IPS DF 4.7 (cell line): ENCODE measurements around the gene CPED1.
"Not testable (repeated sequence)": the region's sequence is repeated elsewhere in the genome, so short reads cannot be mapped to it uniquely, and the experiment has no call there.

Source experiments
- DNase-seq: peaks from one replicate; pipeline ENCODE4 v3.0.0-alpha.2; 2013; ENCODE audit warnings: low spot score; ENCODE audit errors: extremely low read depth

Gene CPED1

DNA sequence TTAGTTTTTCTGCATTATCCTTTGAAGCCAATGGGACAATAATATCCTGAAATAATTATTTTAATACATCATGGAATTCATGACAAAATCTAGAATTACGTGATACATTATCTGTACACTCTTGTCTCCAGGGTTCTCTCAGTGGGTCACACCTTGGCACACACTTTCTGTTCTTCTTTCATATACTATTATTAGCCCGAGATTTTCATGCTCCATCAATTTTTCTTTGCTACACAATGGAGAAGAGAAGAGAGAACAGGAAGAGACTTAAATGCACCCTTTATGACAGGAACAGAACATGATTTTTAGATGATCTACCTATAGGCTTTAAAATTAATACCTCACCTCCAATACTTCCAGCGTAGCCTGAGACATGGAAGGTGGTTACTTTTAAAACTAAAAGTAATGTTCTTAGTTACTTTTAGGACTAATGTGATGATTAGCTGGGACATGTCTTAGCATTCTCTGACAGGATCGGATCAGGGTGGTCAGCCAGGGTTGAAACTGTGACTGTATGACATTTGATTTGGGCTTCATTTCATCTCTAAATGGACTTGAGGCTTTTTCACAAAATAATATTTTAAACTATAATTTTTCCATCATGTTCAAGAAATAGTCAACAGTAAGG lies 192.0 kb downstream of the CPED1 start:
- DNase-seq, result no peak

DNA sequence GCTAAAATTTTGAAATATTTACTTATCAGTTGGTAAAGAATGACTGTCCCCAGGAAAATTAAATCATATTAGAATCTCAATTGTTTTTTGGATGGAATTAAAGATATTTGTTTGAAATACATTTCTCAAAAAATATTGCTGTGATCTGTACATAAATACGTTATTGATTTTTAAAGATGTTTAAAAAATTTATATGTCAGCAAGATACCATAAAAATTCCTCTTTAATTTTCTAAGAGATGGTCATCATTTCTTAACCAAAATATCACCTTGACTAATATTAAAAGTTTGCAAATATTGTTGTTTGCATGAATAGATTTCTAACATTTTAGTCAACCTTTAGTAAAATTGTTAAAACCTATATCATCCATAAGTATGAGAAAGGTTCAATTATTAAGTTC lies 192.8 kb downstream of the CPED1 start:
- no peak for DNase-seq

DNA sequence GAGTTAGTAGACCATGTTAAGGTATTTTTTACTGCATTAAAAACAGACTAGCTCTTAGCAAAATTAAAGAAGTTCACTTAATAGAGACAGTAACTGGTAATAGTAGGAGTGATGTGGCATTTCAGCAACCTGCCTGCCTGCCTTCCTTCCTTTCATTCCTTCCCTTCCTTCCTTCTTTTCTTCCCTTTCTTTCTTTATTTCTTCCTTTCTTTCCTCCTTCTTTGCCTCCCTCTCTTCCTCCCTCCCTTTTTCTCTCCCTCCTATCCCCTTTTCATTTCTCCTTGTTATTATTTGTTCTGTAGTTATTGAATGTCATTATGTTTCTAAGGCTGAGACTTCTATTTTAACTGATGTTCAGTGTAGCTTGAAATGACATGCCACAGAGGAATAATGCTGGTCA lies 193.8 kb downstream of the CPED1 start:
- DNase-seq, result no peak

DNA sequence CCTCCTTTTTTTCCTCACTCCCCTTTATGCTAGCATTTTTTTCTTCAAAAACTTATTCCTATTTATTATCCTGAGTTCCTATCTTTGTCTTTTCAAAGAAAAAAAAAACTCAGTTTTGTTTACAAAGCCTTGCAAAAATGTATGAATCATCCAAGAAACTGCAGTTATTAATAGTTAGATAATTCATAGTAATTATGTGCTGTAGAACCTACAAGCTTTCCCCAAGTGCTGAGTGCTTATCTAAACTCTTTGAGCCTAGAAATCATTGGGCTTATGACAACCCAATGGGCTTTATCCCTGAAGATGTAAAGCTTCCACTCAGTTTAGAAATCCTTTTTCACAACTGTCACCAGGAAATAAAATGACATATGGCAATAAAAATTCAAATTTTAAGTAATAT lies 194.4 kb downstream of the CPED1 start:
- no peak for DNase-seq

DNA sequence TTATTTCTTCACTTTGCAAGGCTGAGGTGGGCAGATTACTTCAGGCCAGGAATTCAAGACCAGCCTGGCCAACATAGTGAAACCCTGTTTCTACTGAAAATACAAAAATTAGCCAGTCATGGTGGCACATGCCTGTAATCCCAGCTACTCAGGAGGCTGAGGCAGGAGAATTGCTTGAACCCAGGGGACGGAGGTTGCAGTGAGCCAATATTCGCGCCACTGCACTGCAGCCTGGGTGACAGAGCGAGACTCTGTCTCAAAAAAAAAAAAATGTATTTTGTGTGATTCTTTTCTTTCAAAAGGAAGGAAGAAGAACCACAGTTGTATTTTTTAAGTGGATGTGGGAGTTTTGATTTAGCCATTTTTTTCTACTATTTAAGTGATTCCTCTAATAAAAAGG lies 195.4 kb downstream of the CPED1 start:
- not testable (repeated sequence) for DNase-seq

DNA sequence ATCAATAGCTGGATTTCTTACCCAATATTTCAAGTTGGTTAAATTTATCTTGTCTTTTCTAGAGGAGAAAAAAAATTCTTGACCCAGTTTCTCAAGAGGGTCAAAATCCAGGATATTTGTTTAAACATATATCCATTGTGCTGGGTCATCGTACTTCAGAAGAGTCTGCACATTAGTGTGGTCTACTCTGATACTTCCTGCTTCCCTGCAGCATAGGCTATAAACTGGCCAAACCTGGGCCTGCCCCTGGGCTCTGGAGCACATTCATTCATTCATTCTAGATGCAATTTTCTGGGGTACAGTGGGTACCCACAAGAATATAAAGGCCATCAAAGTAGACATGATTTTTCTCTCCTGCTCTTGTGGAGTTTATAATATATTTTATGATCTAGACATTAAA lies 198.2 kb downstream of the CPED1 start:
- DNase-seq, result no peak

DNA sequence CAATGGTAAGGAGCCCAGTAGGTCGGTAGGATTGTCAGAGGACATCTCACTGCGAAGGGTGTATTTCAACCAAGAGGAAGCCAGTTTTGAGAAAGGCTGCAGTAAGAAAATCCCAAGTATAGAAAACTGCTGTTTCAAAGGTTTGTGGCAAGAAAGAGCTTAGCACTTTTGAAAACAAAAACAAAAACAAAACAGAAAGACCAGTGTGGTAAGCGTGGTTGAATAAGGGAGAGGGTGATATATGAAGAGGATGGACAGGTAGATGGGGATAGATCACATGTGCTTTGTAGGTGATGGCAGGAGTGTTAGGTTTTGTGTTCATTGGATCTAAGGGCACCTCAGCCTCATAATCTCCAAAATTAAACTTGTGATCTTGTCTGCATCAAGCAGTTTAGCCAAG lies 198.7 kb downstream of the CPED1 start:
- DNase-seq, result no peak

DNA sequence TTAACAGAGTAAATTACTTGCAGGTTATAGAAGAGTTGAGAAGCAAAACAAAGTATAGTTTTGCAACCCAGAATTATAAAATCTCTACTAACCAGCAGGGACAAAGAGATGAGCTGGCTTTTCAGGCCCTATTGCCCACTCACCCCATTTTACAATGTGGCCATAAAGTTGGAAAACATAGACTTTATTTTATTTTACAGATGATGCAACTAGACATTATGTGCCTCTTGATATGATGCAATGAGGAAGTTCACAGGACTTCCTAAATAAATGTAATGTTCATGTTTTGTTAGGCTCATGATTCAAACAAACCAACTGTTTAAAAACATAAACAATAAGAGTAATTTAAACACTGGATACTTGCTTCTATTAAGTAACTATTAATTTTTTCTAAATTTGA lies 199.2 kb downstream of the CPED1 start:
- DNase-seq, result no peak

DNA sequence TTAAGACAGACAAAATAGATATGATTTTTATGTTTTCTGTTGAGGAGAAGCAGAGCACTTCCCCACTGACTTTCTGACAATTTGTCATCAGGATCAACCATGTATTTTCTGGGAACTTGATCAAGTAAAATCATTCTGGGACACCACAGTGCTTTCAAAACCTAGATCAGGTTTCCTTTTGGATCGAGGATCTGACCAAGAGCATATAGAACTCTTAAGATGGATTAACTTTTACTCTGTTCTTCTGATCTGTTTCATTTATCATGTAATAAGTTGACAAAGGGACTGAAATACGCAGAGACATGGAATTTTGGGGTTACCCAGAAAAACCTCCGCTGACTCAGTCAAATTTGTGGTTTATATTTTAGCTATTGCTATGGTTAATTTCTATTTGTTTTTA lies 204.3 kb downstream of the CPED1 start:
- DNase-seq, result no peak

DNA sequence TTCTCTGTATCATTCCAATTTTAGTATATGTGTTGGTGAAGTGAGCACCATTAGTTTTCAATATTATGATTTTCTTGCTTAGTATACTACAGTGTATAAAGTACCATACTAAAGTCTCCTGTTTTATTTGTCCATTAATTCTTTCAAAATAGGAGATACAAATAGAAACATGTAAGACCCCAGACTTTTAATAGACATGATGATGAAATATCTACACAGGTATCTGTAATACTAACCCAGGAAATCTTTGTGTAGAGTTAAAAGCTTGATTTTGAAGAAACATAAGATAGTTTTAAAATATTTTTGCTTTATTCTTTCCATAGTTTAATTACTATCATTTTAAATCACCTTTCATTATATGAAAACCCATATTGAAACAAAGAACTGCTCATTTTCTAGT lies 206.5 kb downstream of the CPED1 start:
- DNase-seq, result no peak

DNA sequence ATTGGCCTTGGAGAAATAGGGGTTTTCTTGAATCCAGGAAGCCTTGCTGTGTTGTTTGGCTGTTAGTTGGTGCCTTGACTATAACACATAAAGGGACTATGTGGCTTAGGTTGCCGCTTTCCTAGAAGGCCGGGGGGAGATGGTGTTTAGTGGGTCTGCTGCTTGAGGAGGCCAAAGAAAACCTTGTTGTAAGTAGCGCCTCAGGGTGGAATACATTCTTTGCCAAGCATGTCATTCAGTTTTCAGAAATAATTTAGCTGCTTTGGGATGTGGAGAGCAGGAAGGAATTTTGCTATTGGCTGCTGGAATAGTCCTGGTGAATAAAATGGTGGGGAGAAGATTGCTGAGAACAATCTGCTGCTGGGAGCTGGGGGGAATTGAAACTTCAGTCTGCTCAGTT lies 207.4 kb downstream of the CPED1 start:
- DNase-seq, result no peak

DNA sequence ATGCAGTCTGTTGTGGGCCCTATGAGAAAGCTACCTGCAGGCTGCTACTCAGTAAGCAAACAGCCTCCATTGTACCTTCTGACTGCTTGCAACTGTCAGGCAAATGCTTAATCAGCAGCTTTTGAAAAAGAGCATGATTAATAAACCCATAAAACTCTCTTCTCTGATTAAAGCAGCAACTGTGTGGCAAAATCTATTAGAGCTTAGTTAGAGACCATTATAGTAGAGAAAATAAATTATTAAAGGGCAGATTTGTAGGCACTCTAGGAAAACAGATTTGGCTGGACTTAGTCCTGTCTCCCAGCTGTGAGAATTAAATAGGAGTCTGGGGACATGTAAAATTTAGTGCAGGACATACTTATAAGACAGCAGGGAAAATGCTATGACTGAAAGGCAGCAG lies 207.8 kb downstream of the CPED1 start:
- DNase-seq, result no peak

DNA sequence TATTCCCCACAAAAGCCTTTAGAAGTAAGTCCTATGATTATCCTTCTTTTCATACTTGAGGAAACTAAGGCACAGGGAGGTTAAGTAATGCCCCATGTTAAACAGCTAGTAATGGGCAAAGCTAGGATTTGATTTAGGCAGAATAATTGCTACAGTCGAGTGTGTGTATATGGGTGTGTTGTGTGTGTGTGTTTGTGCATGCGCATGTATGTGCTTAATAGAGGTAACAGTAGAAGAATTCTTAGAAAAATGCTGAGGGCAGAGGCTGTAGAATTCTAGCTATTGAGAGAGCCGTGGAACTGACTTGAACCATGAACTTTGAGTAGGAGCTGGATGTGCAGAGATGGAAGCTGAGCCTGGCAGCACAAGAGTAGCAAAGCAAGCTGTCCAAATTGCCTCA lies 208.9 kb downstream of the CPED1 start:
- no peak for DNase-seq

DNA sequence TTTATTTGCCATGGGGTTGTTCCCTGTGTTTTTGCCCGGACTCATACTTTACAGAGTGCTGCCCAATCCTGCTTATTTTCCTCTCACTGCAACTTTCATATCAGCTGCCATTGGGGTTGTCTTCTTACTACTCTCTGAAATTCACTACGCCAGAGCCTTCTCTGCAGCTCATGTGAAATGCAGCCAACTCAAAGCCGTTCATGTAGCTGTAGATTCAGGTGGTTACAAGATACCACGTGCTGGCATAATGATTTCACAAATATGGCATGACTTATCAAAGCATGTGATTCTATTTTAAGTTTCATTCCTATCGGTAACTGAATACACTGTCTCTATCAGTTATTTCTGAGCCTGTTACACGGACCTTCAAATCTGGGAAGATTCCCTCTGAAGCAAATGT lies 210.0 kb downstream of the CPED1 start:
- DNase-seq, result no peak

DNA sequence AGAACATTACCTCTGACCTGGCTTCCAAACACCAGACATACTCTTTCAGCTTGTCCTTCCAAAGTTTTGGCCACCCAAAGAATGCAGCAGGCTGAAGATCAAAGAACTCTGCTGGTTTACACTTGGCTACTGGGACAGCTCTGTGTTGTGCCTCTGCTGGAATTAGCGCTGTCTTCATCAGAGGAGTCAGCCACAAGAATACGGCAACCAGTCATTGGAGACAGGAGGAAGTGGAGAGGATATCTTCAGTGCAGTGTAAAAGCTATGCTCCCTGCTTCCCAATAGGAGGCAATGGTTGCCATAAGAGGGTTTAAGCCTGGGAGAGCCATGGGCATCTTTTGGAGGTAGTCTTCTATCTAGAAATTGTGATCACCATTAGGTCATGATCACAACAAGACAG lies 213.6 kb downstream of the CPED1 start:
- no peak for DNase-seq

DNA sequence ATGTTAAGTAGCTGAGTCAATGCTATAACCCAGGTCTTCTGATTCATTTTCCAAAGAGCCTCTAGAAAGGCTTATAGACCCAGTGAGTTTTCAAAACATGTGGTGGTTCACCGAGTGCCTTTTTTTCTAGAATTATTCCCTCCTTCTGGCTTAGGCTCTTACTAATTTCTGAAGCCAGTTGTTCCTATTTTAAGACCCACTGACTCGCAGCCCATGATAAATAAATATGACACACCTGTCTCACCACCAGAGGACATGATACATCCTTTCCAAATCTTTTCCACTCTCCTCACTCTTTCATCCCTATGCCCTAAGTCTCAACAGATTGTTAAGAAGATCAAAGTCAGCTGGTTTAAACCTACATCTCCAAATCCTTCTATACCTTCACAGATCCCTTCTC lies 214.3 kb downstream of the CPED1 start:
- no peak for DNase-seq

DNA sequence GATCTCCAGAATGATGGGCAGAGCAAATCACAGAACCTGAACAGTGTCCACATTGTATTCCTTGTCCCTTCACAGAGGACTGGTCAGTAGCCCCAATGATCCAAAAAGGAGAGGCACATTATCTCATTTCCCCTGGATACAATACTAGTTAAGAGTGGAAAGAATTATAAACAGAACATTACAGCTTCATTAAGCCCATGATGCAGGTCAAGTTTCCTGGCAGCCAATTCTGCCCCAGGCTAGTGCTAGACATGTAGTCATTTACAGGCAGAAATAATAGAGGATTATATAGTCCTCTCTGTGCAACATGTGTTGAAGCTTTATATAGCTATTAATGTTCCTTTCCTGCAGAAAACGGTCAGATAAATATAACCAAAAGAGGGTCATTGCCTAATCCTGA lies 216.0 kb downstream of the CPED1 start:
- DNase-seq, result no peak

DNA sequence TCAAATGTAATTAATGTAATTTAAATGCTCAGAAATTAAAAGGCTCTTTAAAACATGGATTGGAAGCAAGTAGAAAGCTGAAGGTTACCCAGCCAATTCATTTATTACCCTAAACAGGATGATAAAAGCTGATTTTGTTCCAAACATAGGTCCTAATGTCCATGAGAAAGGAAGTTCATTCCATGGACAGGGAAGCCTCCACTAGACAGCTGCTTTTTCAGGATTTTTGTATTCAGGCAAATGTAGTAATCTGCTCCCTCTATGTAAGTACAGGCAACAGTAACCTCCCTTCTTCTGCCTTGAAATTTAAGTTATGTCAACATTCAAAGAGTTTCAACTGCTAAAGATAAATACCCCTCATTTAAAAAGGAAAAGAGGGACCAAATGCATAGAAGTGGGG lies 217.3 kb downstream of the CPED1 start:
- no peak for DNase-seq

DNA sequence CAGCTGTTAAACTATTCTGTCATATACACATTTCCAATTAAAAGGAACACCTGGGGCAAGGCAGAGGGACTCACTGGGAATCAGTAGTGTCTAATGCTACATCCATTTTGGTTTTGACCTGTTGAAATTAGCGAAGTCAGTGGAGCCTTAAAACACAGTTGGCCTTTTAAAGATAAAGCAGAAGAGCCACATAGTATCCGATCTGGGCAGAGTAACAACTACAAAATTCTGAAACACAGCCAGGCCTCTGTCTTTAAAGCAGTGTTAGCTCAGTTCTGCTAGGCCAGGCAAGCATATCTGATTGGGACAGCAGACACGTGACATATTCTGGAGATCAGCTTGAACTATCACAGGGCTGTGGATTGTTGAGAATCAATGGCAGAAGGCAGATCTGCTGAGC lies 222.7 kb downstream of the CPED1 start:
- DNase-seq, result no peak

DNA sequence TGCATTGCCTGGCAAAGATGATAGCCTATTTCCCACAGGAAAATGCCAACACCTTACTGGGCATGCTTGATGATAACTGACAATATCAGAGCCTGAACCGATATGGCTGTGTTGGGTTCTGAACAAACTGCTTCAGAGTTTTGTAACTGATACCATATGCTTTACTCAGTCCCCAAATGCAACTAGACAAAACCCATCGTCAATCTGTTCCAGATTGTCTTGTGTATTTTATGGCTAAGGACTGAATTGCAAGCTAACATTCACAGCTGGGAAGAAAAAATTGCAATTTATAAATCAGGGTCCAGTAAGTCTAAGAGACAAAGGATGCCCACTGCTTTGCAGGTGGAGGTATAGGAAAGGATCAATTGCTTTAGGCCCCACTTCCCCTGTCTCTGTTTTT lies 223.5 kb downstream of the CPED1 start:
- DNase-seq, result no peak

DNA sequence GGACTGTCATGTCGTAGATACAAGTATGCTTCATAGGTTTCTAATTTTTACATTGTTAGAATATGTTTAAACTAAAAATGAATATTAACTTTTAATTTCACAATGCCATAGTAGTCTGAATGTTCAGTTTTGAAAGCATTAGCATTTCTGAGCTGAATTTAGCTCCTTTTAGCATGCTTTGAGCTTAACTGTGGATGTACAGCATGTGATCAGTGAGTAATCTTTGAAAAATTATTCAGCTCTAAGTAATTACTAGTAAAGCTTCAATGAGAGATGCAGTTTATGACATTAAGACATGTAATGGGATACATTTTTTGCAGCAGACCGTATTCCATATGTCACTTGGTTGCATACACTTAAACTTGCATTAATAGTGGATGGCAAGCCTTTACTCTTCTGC lies 226.1 kb downstream of the CPED1 start:
- DNase-seq, result no peak

DNA sequence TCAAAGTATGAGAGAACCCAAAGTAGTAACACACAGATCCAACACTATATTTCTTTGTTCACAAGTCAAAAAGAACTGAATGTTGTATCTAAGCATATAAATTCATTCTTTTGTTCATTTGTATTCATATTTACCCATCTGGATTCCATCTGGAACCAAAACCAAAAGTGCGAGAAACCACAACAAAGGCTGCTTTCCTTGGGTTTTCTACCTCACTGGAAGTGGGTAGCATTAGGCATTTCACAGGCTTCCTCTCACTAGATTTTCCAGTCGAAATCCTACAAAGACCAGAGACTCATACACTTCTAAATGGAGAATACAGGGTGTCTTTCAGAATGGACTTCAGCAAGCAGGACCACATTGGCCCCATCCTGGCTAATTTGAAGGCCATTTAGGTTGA lies 230.5 kb downstream of the CPED1 start:
- no peak for DNase-seq

DNA sequence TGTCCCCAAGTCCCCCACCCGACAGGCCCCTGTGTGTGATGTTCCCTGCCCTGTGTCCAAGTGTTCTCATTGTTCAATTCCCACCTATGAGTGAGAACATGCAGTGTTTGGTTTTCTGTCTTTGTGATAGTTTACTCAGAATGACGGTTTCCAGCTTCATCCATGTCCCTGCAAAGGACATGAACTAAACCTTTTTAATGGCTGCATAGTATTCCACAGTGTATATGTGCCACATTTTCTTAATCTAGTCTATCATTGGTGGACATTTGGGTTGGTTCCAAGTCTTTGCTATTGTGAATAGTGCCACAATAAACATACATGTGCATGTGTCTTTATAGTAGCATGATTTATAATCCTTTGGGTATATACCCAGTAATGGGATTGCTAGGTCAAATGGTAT lies 232.6 kb downstream of the CPED1 start:
- DNase-seq, result not testable (repeated sequence)

DNA sequence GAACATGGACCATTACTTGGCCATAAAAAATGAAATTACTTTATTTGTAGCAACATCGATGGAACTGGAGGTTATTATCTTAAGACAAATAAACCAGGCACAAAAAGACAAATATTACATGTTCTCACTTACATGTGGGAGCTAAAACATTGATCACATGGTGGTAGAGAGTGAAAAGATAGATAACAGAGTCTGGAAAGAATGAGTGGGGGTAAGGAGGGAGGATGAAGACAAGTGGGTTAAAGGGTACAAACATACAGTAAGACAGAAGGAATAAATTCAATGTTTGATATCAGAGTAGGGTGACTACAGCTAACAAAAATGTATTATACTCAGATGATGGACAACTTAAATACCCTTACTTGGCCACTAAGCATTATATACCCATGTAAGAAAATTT lies 240.3 kb downstream of the CPED1 start:
- DNase-seq, result no peak
